LNCaP clone FGC (cell line): ENCODE measurements around the gene TTLL8.
"Not testable (repeated sequence)": the region's sequence is repeated elsewhere in the genome, so short reads cannot be mapped to it uniquely, and the experiment has no call there.

Experiments
- DNase-seq: peaks from one replicate; pipeline ENCODE4 v3.0.0-alpha.2; 2011; ENCODE audit warnings: low read depth
- H3K4me3 ChIP-seq: 2 replicates; pipeline ENCODE4 v1.5.1; 2011; ENCODE audit warnings: mild to moderate bottlenecking, low read depth, low read length, control low read depth
- CTCF ChIP-seq: IDR thresholded peaks from 2 replicates; pipeline ENCODE4 v1.5.1; 2012; ENCODE audit warnings: mild to moderate bottlenecking; ENCODE audit not compliant: control insufficient read depth, insufficient read depth; ENCODE audit errors: extremely low read depth

The TTLL8 gene

GRCh38 chr22:49991907-49992533 is 66.1 kb downstream of the TTLL8 start:
- no peak overlapping the region for H3K4me3 ChIP-seq
- TF ChIP-seq CTCF: no peak
- DNase-seq: no peak

- H3K4me3 ChIP-seq: no peak overlapping the region
- no peak for TF ChIP-seq CTCF
- no peak for DNase-seq
Observed at GRCh38 chr22:49991167-49991566, 66.9 kb downstream of the TTLL8 start.

- not testable (repeated sequence) for DNase-seq, H3K4me3 ChIP-seq
Observed at GRCh38 chr22:49989826-49990225, 68.3 kb downstream of the TTLL8 start.

- no peak for TF ChIP-seq CTCF
- no peak overlapping the region for H3K4me3 ChIP-seq
Observed at GRCh38 chr22:49986325-49986724, 71.8 kb downstream of the TTLL8 start.

GRCh38 chr22:49983148-49984042 is 74.7 kb downstream of the TTLL8 start:
- no peak for TF ChIP-seq CTCF
- DNase-seq: no peak
- no peak overlapping the region for H3K4me3 ChIP-seq

More at GRCh38 chr22:49986325-49986724, 71.8 kb downstream of the TTLL8 start:
- DNase-seq: no peak

GRCh38 chr22:49981799-49982198 is 76.3 kb downstream of the TTLL8 start:
- DNase-seq, H3K4me3 ChIP-seq: not testable (repeated sequence)

GRCh38 chr22:49979587-49980264 is 78.4 kb downstream of the TTLL8 start:
- no peak for DNase-seq
- TF ChIP-seq CTCF: peak; percentile 79
- no peak overlapping the region for H3K4me3 ChIP-seq
